ENCODE results near the gene CAMSAP1.

DNA sequence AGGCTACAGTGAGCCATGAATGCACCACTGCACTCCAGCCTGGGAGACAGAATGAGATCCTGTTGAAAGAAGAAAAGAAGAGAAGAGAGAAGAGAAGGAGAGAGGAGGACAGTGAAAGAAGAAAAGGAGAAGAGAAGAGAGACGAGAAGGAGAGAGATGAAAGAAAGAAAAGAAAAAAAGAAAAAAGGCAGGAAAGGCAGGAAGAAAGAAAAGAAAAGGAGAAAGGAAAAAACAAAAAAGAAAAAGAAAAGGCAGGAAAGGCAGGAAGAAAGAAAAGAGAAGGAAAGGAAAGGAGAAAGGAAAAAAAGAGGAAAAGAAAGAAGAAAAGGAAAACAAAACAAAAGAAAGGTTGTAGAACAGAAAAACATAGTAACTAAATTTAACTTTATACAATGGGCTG lies 14.2 kb downstream of the CAMSAP1 start:
- TF ChIP-seq, protein P1, sequence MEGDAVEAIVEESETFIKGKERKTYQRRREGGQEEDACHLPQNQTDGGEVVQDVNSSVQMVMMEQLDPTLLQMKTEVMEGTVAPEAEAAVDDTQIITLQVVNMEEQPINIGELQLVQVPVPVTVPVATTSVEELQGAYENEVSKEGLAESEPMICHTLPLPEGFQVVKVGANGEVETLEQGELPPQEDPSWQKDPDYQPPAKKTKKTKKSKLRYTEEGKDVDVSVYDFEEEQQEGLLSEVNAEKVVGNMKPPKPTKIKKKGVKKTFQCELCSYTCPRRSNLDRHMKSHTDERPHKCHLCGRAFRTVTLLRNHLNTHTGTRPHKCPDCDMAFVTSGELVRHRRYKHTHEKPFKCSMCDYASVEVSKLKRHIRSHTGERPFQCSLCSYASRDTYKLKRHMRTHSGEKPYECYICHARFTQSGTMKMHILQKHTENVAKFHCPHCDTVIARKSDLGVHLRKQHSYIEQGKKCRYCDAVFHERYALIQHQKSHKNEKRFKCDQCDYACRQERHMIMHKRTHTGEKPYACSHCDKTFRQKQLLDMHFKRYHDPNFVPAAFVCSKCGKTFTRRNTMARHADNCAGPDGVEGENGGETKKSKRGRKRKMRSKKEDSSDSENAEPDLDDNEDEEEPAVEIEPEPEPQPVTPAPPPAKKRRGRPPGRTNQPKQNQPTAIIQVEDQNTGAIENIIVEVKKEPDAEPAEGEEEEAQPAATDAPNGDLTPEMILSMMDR (conservative IDR thresholded peaks at IDR 0.05; ENCODE audit: low read length) = no peak
- no peak for TF ChIP-seq EZH2phosphoT487 (IDR thresholded peaks at IDR 0.05; ENCODE audit: borderline replicate concordance, low read depth, low read length)

Measured in OCI-LY7 (cell line).